ENCODE results near the gene OPCML. TPM values are rescaled to one million over a fixed set of nuclear protein-coding genes. Genes with fewer than 3 reads are reported as not detected.

OPCML gene
- polyA plus RNA-seq, 1 donor (not counting 4 experiments of a cell fraction or from before 2014, with no cell fraction given) = 0.04 TPM

DNA sequence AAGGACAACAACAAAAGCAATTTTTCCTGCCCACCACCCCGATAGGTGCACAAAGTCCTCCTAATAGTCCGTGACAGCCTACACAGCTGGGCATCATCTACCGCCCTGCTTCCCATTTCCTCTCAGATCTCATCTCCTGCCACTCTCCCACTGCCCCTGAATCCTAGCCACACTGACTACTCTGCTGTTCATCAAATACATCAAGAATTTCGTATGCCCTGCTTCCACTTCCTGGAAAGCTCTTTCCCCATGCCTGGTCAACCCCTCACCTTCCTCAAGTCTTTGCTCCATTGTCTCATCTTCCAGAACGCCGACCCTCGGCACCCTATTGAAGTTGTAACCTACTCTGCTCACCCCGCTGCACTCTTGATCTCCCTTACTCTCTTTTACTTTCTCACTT is 320.1 kb downstream of the OPCML start:
- Histone ChIP-seq H3K27ac (ENCODE audit: control insufficient read depth, insufficient read depth, low read length) (no peak overlapping the region), H3K27me3 (ENCODE audit: control insufficient read depth, extremely low read depth, insufficient read depth, low read length) (no peaks in the 10 kb centered on the region)
- no peak for FAIRE-seq

DNA sequence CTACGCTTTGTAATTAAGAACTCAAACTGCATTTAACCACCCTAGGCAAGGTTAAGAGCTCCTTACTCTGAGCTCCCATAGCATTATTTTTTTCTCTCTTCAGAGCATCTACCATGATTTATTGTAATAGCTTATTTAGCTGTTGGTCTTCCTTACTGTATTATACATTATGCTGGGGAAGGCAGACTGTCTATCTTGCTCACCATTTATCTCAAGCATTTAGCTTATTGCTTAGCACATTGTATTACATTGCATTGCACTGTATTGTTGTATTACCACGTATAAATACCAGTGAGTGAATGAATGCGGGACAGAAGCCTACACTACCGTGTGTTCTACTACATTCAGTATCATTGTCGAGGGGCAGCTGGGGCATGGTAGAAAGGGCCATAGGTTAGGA is 324.3 kb downstream of the OPCML start:
- Histone ChIP-seq H4K20me1 (ENCODE audit: control insufficient read depth, extremely low read depth, insufficient read depth, low read length) (no peaks in the 10 kb centered on the region), H3K79me2 (ENCODE audit: control insufficient read depth, insufficient read depth, low read length) (no peaks in the 10 kb centered on the region), H3K27ac (ENCODE audit: control insufficient read depth, insufficient read depth, low read length) (no peak overlapping the region), H3K4me1 (ENCODE audit: control insufficient read depth, extremely low read depth, insufficient read depth, low read length) (no peaks in the 10 kb centered on the region), H3K36me3 (ENCODE audit: control insufficient read depth in 2 of 2, extremely low read depth in 1 of 2, insufficient read depth in 2 of 2, low read length in 2 of 2) (no peaks in the 10 kb centered on the region), H3K9me3 (ENCODE audit: control insufficient read depth, low read depth, low read length) (peaks cover 5% of the 10 kb centered on the region), H3K9ac (ENCODE audit: control insufficient read depth, extremely low read depth, insufficient read depth, low read length) (no peak overlapping the region), H3K4me2 (ENCODE audit: control insufficient read depth, extremely low read depth, insufficient read depth, low read depth, low read length) (no peak overlapping the region), H2AFZ (ENCODE audit: control insufficient read depth, low read length) (no peak overlapping the region), H3K4me3 (ENCODE audit: control insufficient read depth in 2 of 3, extremely low read depth in 1 of 3, insufficient read depth in 2 of 3, low read depth in 1 of 3, low read length in 3 of 3) (no peak overlapping the region), H3K9me1 (ENCODE audit: control insufficient read depth, extremely low read depth, insufficient read depth, low read length) (no peaks in the 10 kb centered on the region), H3K27me3 (ENCODE audit: control insufficient read depth, extremely low read depth, insufficient read depth, low read length) (no peaks in the 10 kb centered on the region)
- no peak for TF ChIP-seq EZH2 (IDR thresholded peaks at IDR 0.05; ENCODE audit: low read length)
- TF ChIP-seq, protein P1, sequence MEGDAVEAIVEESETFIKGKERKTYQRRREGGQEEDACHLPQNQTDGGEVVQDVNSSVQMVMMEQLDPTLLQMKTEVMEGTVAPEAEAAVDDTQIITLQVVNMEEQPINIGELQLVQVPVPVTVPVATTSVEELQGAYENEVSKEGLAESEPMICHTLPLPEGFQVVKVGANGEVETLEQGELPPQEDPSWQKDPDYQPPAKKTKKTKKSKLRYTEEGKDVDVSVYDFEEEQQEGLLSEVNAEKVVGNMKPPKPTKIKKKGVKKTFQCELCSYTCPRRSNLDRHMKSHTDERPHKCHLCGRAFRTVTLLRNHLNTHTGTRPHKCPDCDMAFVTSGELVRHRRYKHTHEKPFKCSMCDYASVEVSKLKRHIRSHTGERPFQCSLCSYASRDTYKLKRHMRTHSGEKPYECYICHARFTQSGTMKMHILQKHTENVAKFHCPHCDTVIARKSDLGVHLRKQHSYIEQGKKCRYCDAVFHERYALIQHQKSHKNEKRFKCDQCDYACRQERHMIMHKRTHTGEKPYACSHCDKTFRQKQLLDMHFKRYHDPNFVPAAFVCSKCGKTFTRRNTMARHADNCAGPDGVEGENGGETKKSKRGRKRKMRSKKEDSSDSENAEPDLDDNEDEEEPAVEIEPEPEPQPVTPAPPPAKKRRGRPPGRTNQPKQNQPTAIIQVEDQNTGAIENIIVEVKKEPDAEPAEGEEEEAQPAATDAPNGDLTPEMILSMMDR (optimal IDR thresholded peaks at IDR 0.05 in 1 of 3, IDR thresholded peaks at IDR 0.05 in 1 of 3, conservative IDR thresholded peaks at IDR 0.05 in 1 of 3; ENCODE audit: extremely low read depth in 1 of 3, insufficient read depth in 2 of 3, low read length in 3 of 3) = no peak
- FAIRE-seq (no peak), DNase-seq (ENCODE audit: low read depth, low spot score) (no peak)
- dilution Hi-C loops (cut with MboI; ENCODE audit: extremely low pct_ligation_motif_present, low sequenced_read_pairs) = no loop called here

More for the DNA sequence above, 320.1 kb downstream of the OPCML start:
- no peak overlapping the region for H3K9ac ChIP-seq (ENCODE audit: control insufficient read depth, extremely low read depth, insufficient read depth, low read length)
- no peaks in the 10 kb centered on the region for H3K9me1 ChIP-seq (ENCODE audit: control insufficient read depth, extremely low read depth, insufficient read depth, low read length)
- no peaks in the 10 kb centered on the region for H3K79me2 ChIP-seq (ENCODE audit: control insufficient read depth, insufficient read depth, low read length)
- no peak overlapping the region for H3K4me3 ChIP-seq (ENCODE audit: control insufficient read depth in 2 of 3, extremely low read depth in 1 of 3, insufficient read depth in 2 of 3, low read depth in 1 of 3, low read length in 3 of 3)
- no peak overlapping the region for H3K4me2 ChIP-seq (ENCODE audit: control insufficient read depth, extremely low read depth, insufficient read depth, low read depth, low read length)
- no peaks in the 10 kb centered on the region for H3K36me3 ChIP-seq (ENCODE audit: control insufficient read depth in 2 of 2, extremely low read depth in 1 of 2, insufficient read depth in 2 of 2, low read length in 2 of 2)
- H3K4me1 ChIP-seq (ENCODE audit: control insufficient read depth, extremely low read depth, insufficient read depth, low read length) = no peaks in the 10 kb centered on the region
- TF ChIP-seq EZH2 (IDR thresholded peaks at IDR 0.05; ENCODE audit: low read length) = no peak
- TF ChIP-seq, protein P1 (optimal IDR thresholded peaks at IDR 0.05 in 1 of 3, IDR thresholded peaks at IDR 0.05 in 1 of 3, conservative IDR thresholded peaks at IDR 0.05 in 1 of 3; ENCODE audit: extremely low read depth in 1 of 3, insufficient read depth in 2 of 3, low read length in 3 of 3) = no peak
- no peak for DNase-seq (ENCODE audit: low read depth, low spot score)
- H3K9me3 ChIP-seq (ENCODE audit: control insufficient read depth, low read depth, low read length) = peaks cover 4% of the 10 kb centered on the region
- no peaks in the 10 kb centered on the region for H4K20me1 ChIP-seq (ENCODE audit: control insufficient read depth, extremely low read depth, insufficient read depth, low read length)
- no peak overlapping the region for H2AFZ ChIP-seq (ENCODE audit: control insufficient read depth, low read length)
- dilution Hi-C loops (cut with MboI; ENCODE audit: extremely low pct_ligation_motif_present, low sequenced_read_pairs) = no loop called here

Data from keratinocyte (primary cell).